Panc1 (cell line): ENCODE data around the gene LRP2.

ENCODE experiments used
- CTCF ChIP-seq: fragments of 450-650 bp; IDR thresholded peaks from 2 replicates; pipeline ENCODE4 v1.5.1; 2017; ENCODE audit warnings: mild to moderate bottlenecking
- POLR2AphosphoS5 ChIP-seq: IDR thresholded peaks from 2 replicates; pipeline ENCODE4 v1.6.1; 2012; ENCODE audit warnings: mild to moderate bottlenecking, low read depth, low read length, moderate library complexity
- SIN3A ChIP-seq: IDR thresholded peaks from 2 replicates; pipeline ENCODE4 v1.6.1; 2012; ENCODE audit warnings: low read depth, mild to moderate bottlenecking, low read length, moderate library complexity, borderline replicate concordance; ENCODE audit not compliant: insufficient read depth
- TCF7L2 ChIP-seq: IDR thresholded peaks from 2 replicates; pipeline ENCODE4 v1.6.1; 2011; ENCODE audit warnings: mild to moderate bottlenecking, low read depth, low read length, inconsistent platforms
- TF ChIP-seq, protein P1 (sequence below), 2 experiments: IDR thresholded peaks; 2 replicates each; pipeline ENCODE4 v1.6.1; 2011 to 2012; ENCODE audit warnings: low read depth in 2 of 2, control low read depth in 1 of 2, low read length in 1 of 2, mild to moderate bottlenecking in 1 of 2, moderate library complexity in 1 of 2; ENCODE audit not compliant: insufficient read depth in 1 of 2

DNA sequence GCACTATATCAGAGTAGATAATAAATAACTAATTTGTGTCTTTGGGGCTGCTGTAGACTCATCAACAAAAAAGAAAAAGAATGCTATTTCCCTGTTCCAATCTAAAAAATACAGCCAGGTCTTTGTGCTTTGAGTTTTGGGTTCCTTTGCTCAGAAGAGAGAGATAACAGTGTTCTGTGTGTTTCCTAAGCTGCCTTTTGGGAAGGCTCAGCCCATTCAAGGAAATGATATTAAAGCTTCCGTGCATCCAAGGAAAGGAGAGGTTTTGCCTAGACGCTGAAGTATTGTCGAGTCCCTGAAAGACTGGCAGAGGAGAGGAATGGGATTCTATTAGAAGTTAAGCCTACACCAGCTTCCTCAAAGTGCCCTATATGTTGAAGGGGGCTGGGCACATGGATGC is 25.8 kb upstream of the LRP2 start:
- no peak for TF ChIP-seq CTCF
- no peak for TF ChIP-seq SIN3A
- TF ChIP-seq, protein P1, sequence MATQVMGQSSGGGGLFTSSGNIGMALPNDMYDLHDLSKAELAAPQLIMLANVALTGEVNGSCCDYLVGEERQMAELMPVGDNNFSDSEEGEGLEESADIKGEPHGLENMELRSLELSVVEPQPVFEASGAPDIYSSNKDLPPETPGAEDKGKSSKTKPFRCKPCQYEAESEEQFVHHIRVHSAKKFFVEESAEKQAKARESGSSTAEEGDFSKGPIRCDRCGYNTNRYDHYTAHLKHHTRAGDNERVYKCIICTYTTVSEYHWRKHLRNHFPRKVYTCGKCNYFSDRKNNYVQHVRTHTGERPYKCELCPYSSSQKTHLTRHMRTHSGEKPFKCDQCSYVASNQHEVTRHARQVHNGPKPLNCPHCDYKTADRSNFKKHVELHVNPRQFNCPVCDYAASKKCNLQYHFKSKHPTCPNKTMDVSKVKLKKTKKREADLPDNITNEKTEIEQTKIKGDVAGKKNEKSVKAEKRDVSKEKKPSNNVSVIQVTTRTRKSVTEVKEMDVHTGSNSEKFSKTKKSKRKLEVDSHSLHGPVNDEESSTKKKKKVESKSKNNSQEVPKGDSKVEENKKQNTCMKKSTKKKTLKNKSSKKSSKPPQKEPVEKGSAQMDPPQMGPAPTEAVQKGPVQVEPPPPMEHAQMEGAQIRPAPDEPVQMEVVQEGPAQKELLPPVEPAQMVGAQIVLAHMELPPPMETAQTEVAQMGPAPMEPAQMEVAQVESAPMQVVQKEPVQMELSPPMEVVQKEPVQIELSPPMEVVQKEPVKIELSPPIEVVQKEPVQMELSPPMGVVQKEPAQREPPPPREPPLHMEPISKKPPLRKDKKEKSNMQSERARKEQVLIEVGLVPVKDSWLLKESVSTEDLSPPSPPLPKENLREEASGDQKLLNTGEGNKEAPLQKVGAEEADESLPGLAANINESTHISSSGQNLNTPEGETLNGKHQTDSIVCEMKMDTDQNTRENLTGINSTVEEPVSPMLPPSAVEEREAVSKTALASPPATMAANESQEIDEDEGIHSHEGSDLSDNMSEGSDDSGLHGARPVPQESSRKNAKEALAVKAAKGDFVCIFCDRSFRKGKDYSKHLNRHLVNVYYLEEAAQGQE (IDR thresholded peaks at IDR 0.05; ENCODE audit: insufficient read depth in 1 of 2, low read depth in 2 of 2, low read length in 1 of 2) = no peak
- TF ChIP-seq TCF7L2 = no peak
- no peak for TF ChIP-seq POLR2AphosphoS5
